BLaER1 treated with 17β-estradiol and CSF1 and Interleukin-3, amounts not matched to agents 10 nM and 100 nM (cell line): ENCODE data around the gene WFIKKN1.

Experiments
- H3K27ac ChIP-seq, 11 experiments: shearing (Covaris generic); formaldehyde crosslinking; 2 replicates each; pipeline ENCODE4 v1.8.1; 2022
- H3K27me3 ChIP-seq, 11 experiments: shearing (Covaris generic); formaldehyde crosslinking; 2 replicates each; pipeline ENCODE4 v1.8.1; 2022
- H3K36me3 ChIP-seq, 11 experiments: shearing (Covaris generic); formaldehyde crosslinking; 2 replicates each; pipeline ENCODE4 v1.8.1; 2022
- H3K4me1 ChIP-seq, 10 experiments: shearing (Covaris generic); formaldehyde crosslinking; 2 replicates each; pipeline ENCODE4 v1.8.1; 2022
- H3K4me2 ChIP-seq, 11 experiments: shearing (Covaris generic); formaldehyde crosslinking; 2 replicates each; pipeline ENCODE4 v1.8.1; 2022
- H3K4me3 ChIP-seq, 10 experiments: shearing (Covaris generic); formaldehyde crosslinking; 2 replicates each; pipeline ENCODE4 v1.8.1; 2022
- H3K9ac ChIP-seq, 11 experiments: shearing (Covaris generic); formaldehyde crosslinking; 2 replicates each; pipeline ENCODE4 v1.8.1; 2022
- H3K9me3 ChIP-seq, 11 experiments: shearing (Covaris generic); formaldehyde crosslinking; replicated peaks in 1 of 11; 2 replicates each; pipeline ENCODE4 v1.8.1; 2022
- H4K20me1 ChIP-seq, 11 experiments: shearing (Covaris generic); formaldehyde crosslinking; 2 replicates each; pipeline ENCODE4 v1.8.1; 2022
- Cebpa-rat ChIP-seq, 11 experiments: shearing (Covaris generic); IDR thresholded peaks; 2 replicates each; pipeline ENCODE4 v1.8.1; 2022

WFIKKN1 gene

GRCh38 chr16:598823-599739 is 31.7 kb upstream of the WFIKKN1 start:
- Histone ChIP-seq H3K4me2 (no peak overlapping the region), H3K27ac (no peak overlapping the region), H3K4me1 (peaks cover 25 to 42% (median 32%) of the 10 kb centered on the region in 10 experiments), H3K9me3 (peaks cover 0 to 15% (median 5%) of the 10 kb centered on the region in 11 experiments; a peak in 14 of 22 replicates), H4K20me1 (peaks cover 26 to 81% (median 69%) of the 10 kb centered on the region in 11 experiments; a peak in 21 of 22 replicates), H3K36me3 (peaks cover 13 to 64% (median 26%) of the 10 kb centered on the region in 11 experiments; a peak in 21 of 22 replicates), H3K4me3 (no peak overlapping the region), H3K9ac (no peak overlapping the region), H3K27me3 (no peaks in the 10 kb centered on the region)
- no peak for TF ChIP-seq Cebpa-rat (IDR thresholded peaks at IDR 0.05)

- H3K4me2 ChIP-seq, result no peak overlapping the region; a peak in 1 of 22 replicates
- H3K9me3 ChIP-seq, result peaks cover 11 to 32% (median 22%) of the 10 kb centered on the region in 11 experiments
- 0 out of 22 replicates have a peak overlapping the region, but pooled peaks of 1 of the 11 experiments have one; percentile 31 for H3K9ac ChIP-seq
- H4K20me1 ChIP-seq, result peaks cover 12 to 72% (median 58%) of the 10 kb centered on the region in 11 experiments; a peak in 20 of 22 replicates
- TF ChIP-seq Cebpa-rat (IDR thresholded peaks at IDR 0.05), result no peak
- H3K36me3 ChIP-seq, result peaks cover 19 to 71% (median 40%) of the 10 kb centered on the region in 11 experiments; a peak in 21 of 22 replicates
- no peak overlapping the region for H3K4me3 ChIP-seq
- H3K27me3 ChIP-seq, result no peaks in the 10 kb centered on the region
- H3K27ac ChIP-seq, result no peak overlapping the region
- H3K4me1 ChIP-seq, result peaks cover 8 to 25% (median 15%) of the 10 kb centered on the region in 10 experiments
Observed at GRCh38 chr16:600781-601180, 30.0 kb upstream of the WFIKKN1 start.

GRCh38 chr16:603933-604332 is 26.9 kb upstream of the WFIKKN1 start:
- Histone ChIP-seq H3K9me3 (peaks cover 11 to 48% (median 42%) of the 10 kb centered on the region in 11 experiments), H3K36me3 (peaks cover 11 to 61% (median 39%) of the 10 kb centered on the region in 11 experiments; a peak in 21 of 22 replicates), H3K4me3 (no peak overlapping the region), H3K9ac (no peak overlapping the region), H3K27me3 (no peaks in the 10 kb centered on the region), H4K20me1 (peaks cover 11 to 79% (median 52%) of the 10 kb centered on the region in 11 experiments; a peak in 21 of 22 replicates), H3K4me1 (peaks cover 0 to 20% (median 11%) of the 10 kb centered on the region in 10 experiments; a peak in 16 of 20 replicates), H3K4me2 (no peak overlapping the region), H3K27ac (no peak overlapping the region)
- TF ChIP-seq Cebpa-rat (IDR thresholded peaks at IDR 0.05), result no peak

- H3K4me1 ChIP-seq, result peaks cover 0 to 34% (median 25%) of the 10 kb centered on the region in 10 experiments; a peak in 16 of 20 replicates
- no peak overlapping the region for H3K27ac ChIP-seq
- H3K4me2 ChIP-seq, result no peak overlapping the region
- no peaks in the 10 kb centered on the region for H3K27me3 ChIP-seq
- no peak for TF ChIP-seq Cebpa-rat (IDR thresholded peaks at IDR 0.05)
- peaks cover 6 to 47% (median 29%) of the 10 kb centered on the region in 11 experiments; a peak in 21 of 22 replicates for H3K36me3 ChIP-seq
- no peak overlapping the region for H3K9ac ChIP-seq
- H3K9me3 ChIP-seq, result peaks cover 13 to 53% (median 42%) of the 10 kb centered on the region in 11 experiments
- peaks cover 22 to 78% (median 55%) of the 10 kb centered on the region in 11 experiments; a peak in 20 of 22 replicates for H4K20me1 ChIP-seq
- H3K4me3 ChIP-seq, result 0 out of 20 replicates have a peak overlapping the region, but pooled peaks of 1 of the 10 experiments have one; percentile 7
Observed at GRCh38 chr16:606656-607307, 24.0 kb upstream of the WFIKKN1 start.

- no peak overlapping the region for H3K9ac ChIP-seq
- H3K36me3 ChIP-seq, result peaks cover 6 to 47% (median 30%) of the 10 kb centered on the region in 11 experiments; a peak in 21 of 22 replicates
- H3K9me3 ChIP-seq, result peaks cover 13 to 55% (median 43%) of the 10 kb centered on the region in 11 experiments
- no peak for TF ChIP-seq Cebpa-rat (IDR thresholded peaks at IDR 0.05)
- no peak overlapping the region for H3K27ac ChIP-seq
- H4K20me1 ChIP-seq, result peaks cover 22 to 66% (median 45%) of the 10 kb centered on the region in 11 experiments; a peak in 20 of 22 replicates
- no peaks in the 10 kb centered on the region for H3K27me3 ChIP-seq
- H3K4me2 ChIP-seq, result 0 out of 22 replicates have a peak overlapping the region, but pooled peaks of 1 of the 11 experiments have one; percentile 43
- H3K4me1 ChIP-seq, result peaks cover 0 to 34% (median 25%) of the 10 kb centered on the region in 10 experiments; a peak in 16 of 20 replicates
- no peak overlapping the region for H3K4me3 ChIP-seq
Observed at GRCh38 chr16:608019-608418, 22.8 kb upstream of the WFIKKN1 start.

GRCh38 chr16:609316-609715 is 21.5 kb upstream of the WFIKKN1 start:
- H3K9me3 ChIP-seq, result peaks cover 13 to 59% (median 48%) of the 10 kb centered on the region in 11 experiments
- peak overlapping the region in 9 of 11 experiments; percentile 43 to 83 (median 70); a peak in 18 of 22 replicates for H3K4me2 ChIP-seq
- peaks cover 16 to 46% (median 37%) of the 10 kb centered on the region in 11 experiments; a peak in 21 of 22 replicates for H3K36me3 ChIP-seq

GRCh38 chr16:609984-610383 is 20.8 kb upstream of the WFIKKN1 start:
- Histone ChIP-seq H3K27ac (peak overlapping the region in 3 of 11 experiments; percentile 28 to 32 (median 30); a peak in 2 of 22 replicates), H3K36me3 (peaks cover 14 to 45% (median 30%) of the 10 kb centered on the region in 11 experiments; a peak in 21 of 22 replicates), H4K20me1 (peaks cover 31 to 72% (median 50%) of the 10 kb centered on the region in 11 experiments; a peak in 21 of 22 replicates), H3K9ac (peak overlapping the region in 10 of 11 experiments; percentile 2 to 65 (median 38); a peak in 17 of 22 replicates), H3K4me2 (peak overlapping the region in 9 of 11 experiments; percentile 43 to 83 (median 70); a peak in 20 of 22 replicates), H3K4me3 (no peak overlapping the region), H3K27me3 (no peaks in the 10 kb centered on the region), H3K4me1 (peaks cover 0 to 49% (median 38%) of the 10 kb centered on the region in 10 experiments; a peak in 16 of 20 replicates), H3K9me3 (peaks cover 8 to 52% (median 41%) of the 10 kb centered on the region in 11 experiments)
- TF ChIP-seq Cebpa-rat (IDR thresholded peaks at IDR 0.05), result no peak

More at GRCh38 chr16:609316-609715, 21.5 kb upstream of the WFIKKN1 start:
- no peak for TF ChIP-seq Cebpa-rat (IDR thresholded peaks at IDR 0.05)
- Histone ChIP-seq H4K20me1 (peaks cover 26 to 67% (median 45%) of the 10 kb centered on the region in 11 experiments; a peak in 20 of 22 replicates), H3K4me3 (no peak overlapping the region), H3K4me1 (peaks cover 0 to 42% (median 32%) of the 10 kb centered on the region in 10 experiments; a peak in 16 of 20 replicates), H3K27ac (peak overlapping the region in 2 of 11 experiments; percentile 28 to 32; a peak in 1 of 22 replicates), H3K27me3 (no peaks in the 10 kb centered on the region), H3K9ac (peak overlapping the region in 10 of 11 experiments; percentile 2 to 65 (median 38); a peak in 17 of 22 replicates)
